Astrocyte (in vitro differentiated cells and primary cell): Measurements from ENCODE around the gene ZNF740. TPM values are rescaled to one million over a fixed set of nuclear protein-coding genes. Genes with fewer than 3 reads are reported as not detected.

ENCODE experiments used
- DNase-seq: peaks from one replicate; pipeline ENCODE4 v3.0.0-alpha.2; 2010; ENCODE audit warnings: low read depth
- FAIRE-seq: peaks from 2 replicates; lab custom pipeline; 2011; peaks lifted over from hg19 to GRCh38; lab: Jason Lieb, UNC
- H2AFZ ChIP-seq: 2 replicates; pipeline ENCODE4 v1.6.0; 2012; ENCODE audit warnings: low read depth, low read length, inconsistent platforms
- H3K27ac ChIP-seq: 2 replicates; pipeline ENCODE4 v1.5.1; 2011; ENCODE audit warnings: low read depth, low read length, inconsistent platforms
- H3K27me3 ChIP-seq: 2 replicates; pipeline ENCODE4 v1.6.0; 2011; ENCODE audit warnings: low read length, inconsistent platforms; ENCODE audit not compliant: insufficient read depth
- H3K36me3 ChIP-seq: 2 replicates; pipeline ENCODE4 v1.5.1; 2011; ENCODE audit warnings: low read length, inconsistent platforms; ENCODE audit not compliant: insufficient read depth
- H3K4me1 ChIP-seq: 2 replicates; pipeline ENCODE4 v1.5.1; 2011; ENCODE audit warnings: low read length, inconsistent platforms; ENCODE audit not compliant: insufficient read depth
- H3K4me2 ChIP-seq: 2 replicates; pipeline ENCODE4 v1.6.0; 2012; ENCODE audit warnings: low read length, inconsistent platforms
- H3K4me3 ChIP-seq: 2 replicates; pipeline ENCODE4 v1.5.1; 2011; ENCODE audit warnings: low read depth, mild to moderate bottlenecking, low read length, inconsistent platforms; ENCODE audit not compliant: insufficient read depth
- H3K79me2 ChIP-seq: 2 replicates; pipeline ENCODE4 v1.6.0; 2012; ENCODE audit warnings: mild to moderate bottlenecking, low read length, inconsistent platforms; ENCODE audit not compliant: insufficient read depth
- H3K9ac ChIP-seq: 2 replicates; pipeline ENCODE4 v1.6.0; 2012; ENCODE audit warnings: mild to moderate bottlenecking, low read length, inconsistent platforms
- H3K9me3 ChIP-seq: 2 replicates; pipeline ENCODE4 v1.5.1; 2012; ENCODE audit warnings: low read depth, mild to moderate bottlenecking, low read length, inconsistent platforms; ENCODE audit not compliant: insufficient read depth
- H4K20me1 ChIP-seq: 2 replicates; pipeline ENCODE4 v1.6.0; 2012; ENCODE audit warnings: low read length, inconsistent platforms; ENCODE audit not compliant: insufficient read depth
- H3K27ac Mint-ChIP-seq: one replicate; pipeline ENCODE4 v1.8.0; 2021; ENCODE audit warnings: mild to moderate bottlenecking, mixed read lengths; ENCODE audit not compliant: unreplicated experiment
- H3K27me3 Mint-ChIP-seq: one replicate; pipeline ENCODE4 v1.8.0; 2021; ENCODE audit warnings: low read depth, mixed read lengths; ENCODE audit not compliant: unreplicated experiment
- H3K36me3 Mint-ChIP-seq: one replicate; pipeline ENCODE4 v1.8.0; 2021; ENCODE audit warnings: low read depth, mixed read lengths; ENCODE audit not compliant: unreplicated experiment
- H3K4me1 Mint-ChIP-seq: one replicate; pipeline ENCODE4 v1.8.0; 2021; ENCODE audit warnings: low read depth, mixed read lengths; ENCODE audit not compliant: unreplicated experiment
- H3K4me3 Mint-ChIP-seq: one replicate; pipeline ENCODE4 v1.8.0; 2021; ENCODE audit warnings: mild to moderate bottlenecking, moderate library complexity, mixed read lengths; ENCODE audit not compliant: unreplicated experiment
- H3K9me3 Mint-ChIP-seq: one replicate; pipeline ENCODE4 v1.8.0; 2021; ENCODE audit warnings: mild to moderate bottlenecking, mixed read lengths; ENCODE audit not compliant: unreplicated experiment
- CTCF ChIP-seq: IDR thresholded peaks from 2 replicates; pipeline ENCODE4 v1.5.1; 2011; ENCODE audit warnings: low read depth, mild to moderate bottlenecking, inconsistent platforms, low read length, moderate library complexity; ENCODE audit not compliant: insufficient read depth
- EZH2 ChIP-seq: IDR thresholded peaks from 2 replicates; pipeline ENCODE4 v1.6.1; 2012; ENCODE audit warnings: mild to moderate bottlenecking, low read length, inconsistent platforms; ENCODE audit not compliant: insufficient read depth
- total RNA-seq: library from RNA; stranded (reverse); gene quantifications from 2 replicates; pipeline ENCODE4 v1.2.1, GENCODE V29; 2021

Gene ZNF740
- total RNA-seq, 1 donor from 2014 or later, result 31.0 TPM

- no peaks in the 10 kb centered on the region for H3K36me3 ChIP-seq
- Mint-ChIP-seq H3K27me3 (peaks cover 8% of the 10 kb centered on the region), H3K9me3 (no peaks in the 10 kb centered on the region), H3K27ac (no peak overlapping the region), H3K4me3 (peak overlapping the region; percentile 43), H3K4me1 (peaks cover 29% of the 10 kb centered on the region), H3K36me3 (peaks cover 10% of the 10 kb centered on the region)
- peak overlapping the region; percentile 46 for H3K9ac ChIP-seq
- H3K4me3 ChIP-seq, result no peak overlapping the region
- H4K20me1 ChIP-seq, result peaks cover 41% of the 10 kb centered on the region
- no peaks in the 10 kb centered on the region for H3K27me3 ChIP-seq
- peaks cover 38% of the 10 kb centered on the region for H3K79me2 ChIP-seq
- TF ChIP-seq CTCF (no peak), EZH2 (no peak)
- no peak overlapping the region for H2AFZ ChIP-seq
- FAIRE-seq (no peak), DNase-seq (no peak)
- no peaks in the 10 kb centered on the region for H3K9me3 ChIP-seq
- no peak overlapping the region for H3K27ac ChIP-seq
- peaks cover 42% of the 10 kb centered on the region for H3K4me1 ChIP-seq
- H3K4me2 ChIP-seq, result peak overlapping the region; percentile 100
These were observed 36.8 kb downstream of the ZNF740 start for GRCh38 chr12:53217051-53217930.

- Histone ChIP-seq H3K79me2 (peaks cover 38% of the 10 kb centered on the region), H3K4me3 (peak overlapping the region; percentile 41), H3K4me1 (peaks cover 47% of the 10 kb centered on the region), H4K20me1 (peaks cover 37% of the 10 kb centered on the region), H3K27me3 (no peaks in the 10 kb centered on the region), H3K9me3 (no peaks in the 10 kb centered on the region), H3K36me3 (no peaks in the 10 kb centered on the region), H2AFZ (no peak overlapping the region), H3K4me2 (peak overlapping the region; percentile 100), H3K27ac (no peak overlapping the region), H3K9ac (peak overlapping the region; percentile 46)
- FAIRE-seq (no peak), DNase-seq (no peak)
- H3K4me1 Mint-ChIP-seq, result peaks cover 31% of the 10 kb centered on the region
- no peak overlapping the region for H3K27ac Mint-ChIP-seq
- H3K36me3 Mint-ChIP-seq, result peaks cover 9% of the 10 kb centered on the region
- no peaks in the 10 kb centered on the region for H3K9me3 Mint-ChIP-seq
- H3K4me3 Mint-ChIP-seq, result peak overlapping the region; percentile 43
- H3K27me3 Mint-ChIP-seq, result peaks cover 8% of the 10 kb centered on the region
- TF ChIP-seq EZH2 (no peak), CTCF (no peak)
These were observed 37.4 kb downstream of the ZNF740 start for GRCh38 chr12:53217931-53218307.
